ENCODE results near the gene HOXB9. TPM values are rescaled to one million over a fixed set of nuclear protein-coding genes. Genes with fewer than 3 reads are reported as not detected.

Gene HOXB9
- total and polyA plus RNA-seq, 8 donors = 0.09 to 0.61 (median 0.15) TPM; not detected in 2

DNA sequence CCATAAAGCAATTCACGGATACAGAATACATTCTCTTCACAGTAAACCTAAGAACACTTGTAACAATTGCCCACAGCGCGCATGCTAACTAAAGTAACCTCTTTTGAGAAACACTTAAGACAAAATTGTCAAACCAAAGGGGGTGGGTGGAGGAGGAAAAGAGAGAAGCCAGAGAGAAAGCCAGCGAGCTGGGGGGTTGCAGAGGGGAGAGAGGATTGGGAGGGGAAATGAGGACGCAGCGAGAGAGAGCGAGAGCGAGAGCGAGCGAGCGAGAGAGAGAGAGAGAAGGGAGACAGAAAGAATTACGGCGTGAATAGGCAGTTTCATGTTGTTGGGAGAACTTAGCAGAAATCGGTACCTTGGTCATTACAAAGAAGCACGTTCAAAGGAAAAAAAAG, 13.7 kb downstream of the HOXB9 start:
- Histone ChIP-seq H3K27ac (no peak overlapping the region), H3K9me3 (no peaks in the 10 kb centered on the region), H3K27me3 (peaks cover 85 to 100% of the 10 kb centered on the region in 2 donors), H3K4me1 (peaks cover 0 to 49% of the 10 kb centered on the region in 2 donors), H3K4me3 (peak overlapping the region in 1 of 2 donors; percentile 48), H3K36me3 (no peaks in the 10 kb centered on the region)
- DNase-seq (no peak), ATAC-seq (no peak)
- intact Hi-C loops (cut with DNase I) = no loop called here
- TF ChIP-seq, protein P1, sequence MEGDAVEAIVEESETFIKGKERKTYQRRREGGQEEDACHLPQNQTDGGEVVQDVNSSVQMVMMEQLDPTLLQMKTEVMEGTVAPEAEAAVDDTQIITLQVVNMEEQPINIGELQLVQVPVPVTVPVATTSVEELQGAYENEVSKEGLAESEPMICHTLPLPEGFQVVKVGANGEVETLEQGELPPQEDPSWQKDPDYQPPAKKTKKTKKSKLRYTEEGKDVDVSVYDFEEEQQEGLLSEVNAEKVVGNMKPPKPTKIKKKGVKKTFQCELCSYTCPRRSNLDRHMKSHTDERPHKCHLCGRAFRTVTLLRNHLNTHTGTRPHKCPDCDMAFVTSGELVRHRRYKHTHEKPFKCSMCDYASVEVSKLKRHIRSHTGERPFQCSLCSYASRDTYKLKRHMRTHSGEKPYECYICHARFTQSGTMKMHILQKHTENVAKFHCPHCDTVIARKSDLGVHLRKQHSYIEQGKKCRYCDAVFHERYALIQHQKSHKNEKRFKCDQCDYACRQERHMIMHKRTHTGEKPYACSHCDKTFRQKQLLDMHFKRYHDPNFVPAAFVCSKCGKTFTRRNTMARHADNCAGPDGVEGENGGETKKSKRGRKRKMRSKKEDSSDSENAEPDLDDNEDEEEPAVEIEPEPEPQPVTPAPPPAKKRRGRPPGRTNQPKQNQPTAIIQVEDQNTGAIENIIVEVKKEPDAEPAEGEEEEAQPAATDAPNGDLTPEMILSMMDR (IDR thresholded peaks at IDR 0.05) = no peak

GRCh38 chr17:48611681-48612455, 14.3 kb downstream of the HOXB9 start:
- ATAC-seq (peak; percentile 5), DNase-seq (no peak)
- Histone ChIP-seq H3K4me1 (peaks cover 0 to 49% of the 10 kb centered on the region in 2 donors), H3K4me3 (peak overlapping the region; percentile 41 to 48), H3K27ac (peak overlapping the region in 1 of 2 donors; percentile 71), H3K9me3 (no peaks in the 10 kb centered on the region), H3K27me3 (peaks cover 86 to 100% of the 10 kb centered on the region in 2 donors), H3K36me3 (no peaks in the 10 kb centered on the region)
- intact Hi-C loops (cut with DNase I) = no loop called here
- TF ChIP-seq, protein P1 (IDR thresholded peaks at IDR 0.05) = no peak

- ATAC-seq = peak; percentile 7
- Histone ChIP-seq H3K27ac (peak overlapping the region; percentile 71 to 82), H3K9me3 (no peaks in the 10 kb centered on the region), H3K4me1 (peaks cover 0 to 49% of the 10 kb centered on the region in 2 donors), H3K36me3 (no peaks in the 10 kb centered on the region), H3K27me3 (peaks cover 86 to 100% of the 10 kb centered on the region in 2 donors), H3K4me3 (peak overlapping the region; percentile 41 to 48)
- TF ChIP-seq, protein P1 (IDR thresholded peaks at IDR 0.05) = no peak
- intact Hi-C loops (cut with DNase I) = no loop called here
- no peak for DNase-seq
These were observed 14.9 kb downstream of the HOXB9 start for GRCh38 chr17:48611213-48611612.

GRCh38 chr17:48610282-48611211, 15.6 kb downstream of the HOXB9 start, which contains the start of gene HOXB7:
HOXB7 (minus strand) TSS chr17:48611017; CDS start chr17:48610918, 99 bp downstream.
- Histone ChIP-seq H3K4me3 (peak within 1 kb of the TSS; percentile 41 to 48), H3K36me3 (no peaks in the 10 kb centered on the region), H3K27me3 (peaks cover 86 to 100% of the 10 kb centered on the region in 2 donors), H3K4me1 (peaks cover 0 to 49% of the 10 kb centered on the region in 2 donors), H3K27ac (peak within 1 kb of the TSS; percentile 71 to 82), H3K9me3 (no peaks in the 10 kb centered on the region)
- TF ChIP-seq, protein P1 (IDR thresholded peaks at IDR 0.05) = no peak
- intact Hi-C loops (cut with DNase I) = no loop called here
- DNase-seq (peak in 3 of 4 donors; percentile 72 to 83 (median 73)), ATAC-seq (peak; percentile 52)
